ENCODE results near the gene DLG2.

DNA sequence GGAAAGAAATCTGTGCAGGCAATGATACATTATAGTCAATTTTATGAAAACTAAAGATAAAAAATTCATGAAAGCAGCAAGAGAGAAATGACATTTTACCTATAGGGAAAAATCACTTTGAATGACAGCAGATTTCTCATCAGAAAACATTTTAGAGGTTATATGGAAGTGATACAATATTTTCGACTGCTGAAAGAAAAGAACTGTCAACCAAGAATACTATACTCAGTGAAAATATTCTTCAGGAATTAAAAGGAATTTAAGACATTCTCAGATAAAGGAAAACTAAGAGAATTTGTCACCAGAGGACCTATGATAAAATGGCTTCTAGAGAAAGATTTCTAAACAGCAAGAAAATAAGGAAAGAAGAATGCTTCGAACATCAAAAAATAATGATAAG lies 820.8 kb downstream of the DLG2 start:
- TF ChIP-seq, protein P1, sequence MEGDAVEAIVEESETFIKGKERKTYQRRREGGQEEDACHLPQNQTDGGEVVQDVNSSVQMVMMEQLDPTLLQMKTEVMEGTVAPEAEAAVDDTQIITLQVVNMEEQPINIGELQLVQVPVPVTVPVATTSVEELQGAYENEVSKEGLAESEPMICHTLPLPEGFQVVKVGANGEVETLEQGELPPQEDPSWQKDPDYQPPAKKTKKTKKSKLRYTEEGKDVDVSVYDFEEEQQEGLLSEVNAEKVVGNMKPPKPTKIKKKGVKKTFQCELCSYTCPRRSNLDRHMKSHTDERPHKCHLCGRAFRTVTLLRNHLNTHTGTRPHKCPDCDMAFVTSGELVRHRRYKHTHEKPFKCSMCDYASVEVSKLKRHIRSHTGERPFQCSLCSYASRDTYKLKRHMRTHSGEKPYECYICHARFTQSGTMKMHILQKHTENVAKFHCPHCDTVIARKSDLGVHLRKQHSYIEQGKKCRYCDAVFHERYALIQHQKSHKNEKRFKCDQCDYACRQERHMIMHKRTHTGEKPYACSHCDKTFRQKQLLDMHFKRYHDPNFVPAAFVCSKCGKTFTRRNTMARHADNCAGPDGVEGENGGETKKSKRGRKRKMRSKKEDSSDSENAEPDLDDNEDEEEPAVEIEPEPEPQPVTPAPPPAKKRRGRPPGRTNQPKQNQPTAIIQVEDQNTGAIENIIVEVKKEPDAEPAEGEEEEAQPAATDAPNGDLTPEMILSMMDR (conservative IDR thresholded peaks at IDR 0.05; ENCODE audit: low read length), result no peak
- TF ChIP-seq EZH2phosphoT487 (IDR thresholded peaks at IDR 0.05; ENCODE audit: borderline replicate concordance, low read depth, low read length), result no peak
